ENCODE data around the gene RYR2.

The RYR2 gene

DNA sequence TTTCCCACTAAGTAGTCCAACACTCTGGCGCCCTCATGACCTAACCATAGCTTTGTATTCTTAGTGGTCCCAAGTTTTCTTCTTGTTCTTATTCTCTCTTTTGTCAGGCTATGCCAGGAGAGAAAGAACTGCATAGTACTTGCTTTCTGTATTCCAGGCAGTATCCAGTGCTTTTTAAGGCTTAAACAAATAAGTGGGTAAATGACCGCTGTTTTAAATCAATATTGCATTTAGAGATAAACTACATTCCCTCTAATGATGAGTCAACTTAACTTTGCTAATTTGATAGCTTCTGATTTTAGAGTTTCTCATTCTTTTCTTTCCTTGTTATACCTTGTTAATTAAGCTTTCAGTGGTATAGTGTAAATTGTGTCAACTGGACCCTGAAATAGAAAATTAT, 709.1 kb downstream of the RYR2 start:
- H3K9ac ChIP-seq (ENCODE audit: low read depth, low read length), result no peak overlapping the region
- H3K36me3 ChIP-seq (ENCODE audit: insufficient read depth, low read depth, low read length), result no peaks in the 10 kb centered on the region
- no peak overlapping the region for H3K4me3 ChIP-seq (ENCODE audit: low read length)
- peaks cover 10% of the 10 kb centered on the region for H3K4me1 ChIP-seq (ENCODE audit: insufficient read depth, low read length)
- no peak overlapping the region for H3K27ac ChIP-seq (ENCODE audit: low read length)
- no peaks in the 10 kb centered on the region for H3K27me3 ChIP-seq (ENCODE audit: insufficient read depth, low read length)
- H3K9me3 ChIP-seq (ENCODE audit: insufficient read depth, low read depth, low read length), result no peaks in the 10 kb centered on the region

DNA sequence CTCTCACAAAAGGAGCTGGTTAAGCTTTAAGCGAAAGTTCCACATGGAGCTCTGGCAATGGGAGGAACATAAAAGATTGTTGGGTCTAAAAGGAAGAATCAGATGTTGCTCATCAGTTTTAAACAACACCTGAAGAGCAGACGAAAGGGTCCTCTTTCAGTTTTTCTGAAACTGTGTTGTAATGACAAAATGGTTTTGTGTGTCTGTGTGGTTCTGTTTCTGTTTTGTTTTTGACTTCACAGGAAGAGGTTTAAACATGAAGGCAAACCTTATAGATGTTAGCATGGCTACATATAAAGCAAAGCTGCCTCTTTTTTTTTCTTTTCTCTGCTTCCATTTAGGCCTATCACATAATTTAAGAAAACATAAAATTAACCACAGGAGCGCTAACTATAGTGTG, 712.6 kb downstream of the RYR2 start:
- Histone ChIP-seq H3K27ac (ENCODE audit: low read length) (no peak overlapping the region), H3K27me3 (ENCODE audit: insufficient read depth, low read length) (no peaks in the 10 kb centered on the region), H3K36me3 (ENCODE audit: insufficient read depth, low read depth, low read length) (no peaks in the 10 kb centered on the region), H3K9ac (ENCODE audit: low read depth, low read length) (no peak overlapping the region), H3K4me3 (ENCODE audit: low read length) (no peak overlapping the region), H3K9me3 (ENCODE audit: insufficient read depth, low read depth, low read length) (no peaks in the 10 kb centered on the region), H3K4me1 (ENCODE audit: insufficient read depth, low read length) (peaks cover 10% of the 10 kb centered on the region)

DNA sequence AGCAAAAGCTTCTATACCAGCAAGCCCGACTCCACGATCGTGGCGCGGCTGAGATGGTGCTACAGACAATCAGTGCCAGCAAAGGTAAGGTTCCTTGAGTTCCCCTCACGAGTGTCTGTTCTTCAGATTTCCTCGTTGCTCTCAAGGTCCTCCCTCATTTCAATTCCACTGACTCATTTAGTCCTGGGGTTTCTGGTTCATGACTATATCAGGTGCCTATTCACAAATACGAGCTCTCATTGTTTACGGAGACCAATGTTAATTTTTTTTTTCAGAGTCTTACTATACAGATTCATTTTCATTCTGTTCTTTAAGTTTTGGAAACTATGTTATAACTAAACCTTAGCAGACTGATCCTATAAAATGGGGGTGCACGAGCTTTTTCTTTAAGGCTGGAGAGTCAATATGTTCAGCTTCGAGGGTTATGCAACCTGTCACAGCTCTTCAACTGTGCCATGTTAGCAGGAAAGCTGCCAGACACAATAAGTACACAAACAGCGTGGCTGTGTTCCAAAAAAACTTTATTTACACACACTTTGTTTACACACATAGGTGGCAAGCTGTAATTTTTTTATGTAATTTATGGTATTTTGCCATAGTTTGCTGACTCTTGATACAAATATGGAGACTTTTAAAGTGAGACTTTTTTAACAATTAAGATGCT, 714.5 kb downstream of the RYR2 start:
- H3K27me3 ChIP-seq (ENCODE audit: insufficient read depth, low read length), result no peaks in the 10 kb centered on the region
- no peak overlapping the region for H3K4me3 ChIP-seq (ENCODE audit: low read length)
- H3K9ac ChIP-seq (ENCODE audit: low read depth, low read length), result no peak overlapping the region
- H3K9me3 ChIP-seq (ENCODE audit: insufficient read depth, low read depth, low read length), result no peaks in the 10 kb centered on the region
- no peak overlapping the region for H3K27ac ChIP-seq (ENCODE audit: low read length)
- peaks cover 10% of the 10 kb centered on the region for H3K4me1 ChIP-seq (ENCODE audit: insufficient read depth, low read length)
- H3K36me3 ChIP-seq (ENCODE audit: insufficient read depth, low read depth, low read length), result no peaks in the 10 kb centered on the region

DNA sequence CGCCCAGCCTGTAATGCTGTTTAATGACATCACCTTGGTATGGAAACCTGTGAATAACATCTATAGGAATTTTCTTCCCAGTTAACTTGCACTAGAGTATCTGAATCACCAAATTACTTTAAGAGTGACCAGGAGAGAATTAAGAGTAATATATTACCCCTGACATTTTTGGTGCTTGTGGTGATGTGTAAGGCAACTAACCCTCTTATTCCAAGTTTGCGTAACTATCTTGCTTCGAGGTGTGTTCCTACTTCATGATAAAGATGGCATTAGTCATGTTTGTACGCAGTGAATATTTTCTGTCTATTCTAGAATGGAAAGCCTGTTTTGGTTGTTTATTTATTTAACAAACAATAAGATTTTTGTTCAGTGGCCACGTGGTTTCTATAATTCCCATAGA, 717.4 kb downstream of the RYR2 start:
- H3K27me3 ChIP-seq (ENCODE audit: insufficient read depth, low read length), result no peaks in the 10 kb centered on the region
- H3K4me3 ChIP-seq (ENCODE audit: low read length), result no peak overlapping the region
- no peak overlapping the region for H3K9ac ChIP-seq (ENCODE audit: low read depth, low read length)
- no peaks in the 10 kb centered on the region for H3K36me3 ChIP-seq (ENCODE audit: insufficient read depth, low read depth, low read length)
- H3K4me1 ChIP-seq (ENCODE audit: insufficient read depth, low read length), result no peaks in the 10 kb centered on the region
- H3K27ac ChIP-seq (ENCODE audit: low read length), result no peak overlapping the region
- no peaks in the 10 kb centered on the region for H3K9me3 ChIP-seq (ENCODE audit: insufficient read depth, low read depth, low read length)

DNA sequence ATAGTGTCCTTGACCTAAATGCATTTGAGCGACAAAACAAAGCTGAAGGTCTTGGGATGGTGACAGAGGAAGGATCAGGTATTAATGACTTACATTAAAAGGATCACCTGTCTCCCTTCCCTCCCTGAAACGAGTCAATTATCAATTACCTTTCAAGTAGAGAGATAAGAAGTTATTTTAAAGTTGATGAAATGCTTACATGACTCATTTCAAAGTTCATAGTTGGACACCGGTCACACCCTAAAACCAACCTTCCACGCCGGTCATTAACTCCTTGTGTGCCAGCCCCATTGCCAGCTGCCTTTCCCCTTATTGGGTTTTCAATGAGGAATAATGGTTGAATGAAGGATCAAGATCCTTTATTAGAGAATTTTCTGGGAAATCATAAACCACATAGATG, 719.0 kb downstream of the RYR2 start:
- Histone ChIP-seq H3K9ac (ENCODE audit: low read depth, low read length) (no peak overlapping the region), H3K27me3 (ENCODE audit: insufficient read depth, low read length) (no peaks in the 10 kb centered on the region), H3K36me3 (ENCODE audit: insufficient read depth, low read depth, low read length) (no peaks in the 10 kb centered on the region), H3K4me1 (ENCODE audit: insufficient read depth, low read length) (no peaks in the 10 kb centered on the region), H3K4me3 (ENCODE audit: low read length) (no peak overlapping the region), H3K9me3 (ENCODE audit: insufficient read depth, low read depth, low read length) (no peaks in the 10 kb centered on the region), H3K27ac (ENCODE audit: low read length) (no peak overlapping the region)

DNA sequence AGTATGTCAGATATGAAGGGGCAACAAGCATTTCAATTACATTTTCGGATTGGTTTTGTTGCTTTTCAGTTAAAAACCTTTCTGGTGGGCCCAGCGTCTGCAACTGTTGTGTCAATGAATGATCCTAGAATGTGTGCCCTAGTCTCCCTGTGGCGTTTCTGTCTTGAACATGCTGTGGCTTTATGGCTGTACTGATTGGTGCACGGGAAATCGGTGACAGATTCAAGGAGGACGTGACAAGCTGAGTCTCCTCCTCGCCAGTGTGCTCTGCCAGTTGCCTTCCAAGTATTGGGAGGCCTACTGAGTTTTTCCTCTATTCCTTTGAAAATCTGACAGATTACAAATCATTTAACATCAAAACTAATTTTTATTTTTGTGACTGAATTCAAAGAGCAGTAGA, 721.2 kb downstream of the RYR2 start:
- H3K27me3 ChIP-seq (ENCODE audit: insufficient read depth, low read length), result no peaks in the 10 kb centered on the region
- H3K9me3 ChIP-seq (ENCODE audit: insufficient read depth, low read depth, low read length), result no peaks in the 10 kb centered on the region
- H3K9ac ChIP-seq (ENCODE audit: low read depth, low read length), result no peak overlapping the region
- H3K27ac ChIP-seq (ENCODE audit: low read length), result no peak overlapping the region
- no peaks in the 10 kb centered on the region for H3K4me1 ChIP-seq (ENCODE audit: insufficient read depth, low read length)
- H3K4me3 ChIP-seq (ENCODE audit: low read length), result no peak overlapping the region
- no peaks in the 10 kb centered on the region for H3K36me3 ChIP-seq (ENCODE audit: insufficient read depth, low read depth, low read length)

DNA sequence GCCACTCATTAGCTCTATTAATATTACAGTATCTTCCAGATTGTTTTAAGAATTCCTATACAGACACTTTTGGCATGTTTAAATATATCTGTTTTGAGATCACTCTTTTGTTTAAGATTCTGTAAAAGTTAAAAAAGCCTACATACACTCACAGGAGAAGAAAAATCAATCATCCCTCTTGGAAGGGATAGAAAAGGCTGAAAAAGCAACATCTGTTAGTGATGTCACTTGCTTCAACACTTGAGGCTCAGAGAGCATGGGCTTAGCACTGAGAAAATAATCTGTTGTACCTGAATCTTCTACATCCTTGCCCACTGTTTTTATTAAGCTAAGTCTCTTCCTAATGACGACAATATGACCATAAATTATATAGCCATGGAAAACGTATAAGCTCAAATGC, 721.8 kb downstream of the RYR2 start:
- H3K4me1 ChIP-seq (ENCODE audit: insufficient read depth, low read length), result no peaks in the 10 kb centered on the region
- no peak overlapping the region for H3K27ac ChIP-seq (ENCODE audit: low read length)
- no peaks in the 10 kb centered on the region for H3K36me3 ChIP-seq (ENCODE audit: insufficient read depth, low read depth, low read length)
- H3K4me3 ChIP-seq (ENCODE audit: low read length), result no peak overlapping the region
- H3K9ac ChIP-seq (ENCODE audit: low read depth, low read length), result no peak overlapping the region
- no peaks in the 10 kb centered on the region for H3K27me3 ChIP-seq (ENCODE audit: insufficient read depth, low read length)
- no peaks in the 10 kb centered on the region for H3K9me3 ChIP-seq (ENCODE audit: insufficient read depth, low read depth, low read length)

DNA sequence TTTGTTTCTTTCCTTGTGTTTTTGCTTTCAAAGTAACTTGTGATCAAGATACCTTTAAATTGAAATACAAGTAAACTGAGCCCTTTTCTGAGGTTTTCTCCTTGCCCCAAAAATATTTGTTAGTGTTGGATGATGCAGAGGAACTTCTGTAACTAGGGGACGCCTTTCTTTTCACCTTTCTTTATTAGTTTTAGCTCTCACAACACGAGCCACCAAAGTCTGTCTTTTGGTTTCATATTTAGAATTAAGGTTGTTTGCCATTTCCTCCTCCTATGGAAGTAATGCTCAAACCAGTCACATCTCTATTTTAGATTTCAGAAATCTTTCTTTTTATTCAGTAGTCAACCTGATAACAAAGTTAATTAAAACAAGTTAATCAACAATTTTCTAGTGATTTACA, 727.9 kb downstream of the RYR2 start:
- no peak overlapping the region for H3K4me3 ChIP-seq (ENCODE audit: low read length)
- H3K27ac ChIP-seq (ENCODE audit: low read length), result no peak overlapping the region
- no peak overlapping the region for H3K9ac ChIP-seq (ENCODE audit: low read depth, low read length)

DNA sequence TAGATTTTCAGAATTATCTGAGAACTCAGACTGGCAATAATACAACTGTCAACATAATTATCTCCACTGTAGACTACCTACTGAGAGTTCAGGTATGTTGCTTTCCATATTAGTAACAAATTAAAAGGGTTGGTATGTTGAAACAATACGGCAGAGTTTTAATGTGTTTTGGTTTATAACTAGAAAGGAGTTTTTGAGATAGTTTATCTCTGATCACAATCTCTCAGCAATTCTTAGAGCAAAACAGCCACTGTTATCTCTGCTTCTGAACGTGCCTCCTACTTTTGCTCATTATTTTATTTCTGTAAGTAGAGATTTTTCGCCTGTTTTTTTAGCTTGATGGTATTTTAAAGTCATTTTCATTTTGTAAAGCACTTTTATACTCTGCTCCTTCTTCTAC, 730.0 kb downstream of the RYR2 start:
- Histone ChIP-seq H3K9ac (ENCODE audit: low read depth, low read length) (no peak overlapping the region), H3K27me3 (ENCODE audit: insufficient read depth, low read length) (no peaks in the 10 kb centered on the region), H3K4me1 (ENCODE audit: insufficient read depth, low read length) (no peaks in the 10 kb centered on the region), H3K9me3 (ENCODE audit: insufficient read depth, low read depth, low read length) (no peaks in the 10 kb centered on the region), H3K4me3 (ENCODE audit: low read length) (no peak overlapping the region), H3K36me3 (ENCODE audit: insufficient read depth, low read depth, low read length) (no peaks in the 10 kb centered on the region), H3K27ac (ENCODE audit: low read length) (no peak overlapping the region)

More for the DNA sequence above, 727.9 kb downstream of the RYR2 start:
- Histone ChIP-seq H3K4me1 (ENCODE audit: insufficient read depth, low read length) (no peaks in the 10 kb centered on the region), H3K9me3 (ENCODE audit: insufficient read depth, low read depth, low read length) (no peaks in the 10 kb centered on the region), H3K36me3 (ENCODE audit: insufficient read depth, low read depth, low read length) (no peaks in the 10 kb centered on the region), H3K27me3 (ENCODE audit: insufficient read depth, low read length) (no peaks in the 10 kb centered on the region)

DNA sequence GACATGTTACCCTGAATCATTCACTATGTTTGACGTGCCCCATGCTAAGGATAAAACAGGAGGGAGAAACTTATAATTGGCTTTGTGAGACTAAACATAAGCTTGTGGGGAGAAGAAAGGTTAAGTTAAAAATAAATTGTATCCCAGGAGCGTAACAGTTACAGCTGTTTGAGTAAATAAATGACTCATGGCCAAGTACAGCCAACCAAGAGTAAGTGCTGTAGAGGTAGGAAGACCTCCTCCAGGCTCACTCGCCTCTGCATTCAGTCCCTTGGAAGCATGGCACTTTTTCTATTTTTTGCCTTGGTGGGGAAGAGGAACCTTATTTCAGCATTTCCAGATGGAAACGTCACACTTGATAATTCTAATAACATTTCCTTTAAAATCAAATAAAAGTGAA, 732.3 kb downstream of the RYR2 start:
- no peaks in the 10 kb centered on the region for H3K4me1 ChIP-seq (ENCODE audit: insufficient read depth, low read length)
- H3K27ac ChIP-seq (ENCODE audit: low read length), result no peak overlapping the region
- no peaks in the 10 kb centered on the region for H3K36me3 ChIP-seq (ENCODE audit: insufficient read depth, low read depth, low read length)
- no peaks in the 10 kb centered on the region for H3K27me3 ChIP-seq (ENCODE audit: insufficient read depth, low read length)
- no peak overlapping the region for H3K9ac ChIP-seq (ENCODE audit: low read depth, low read length)
- H3K4me3 ChIP-seq (ENCODE audit: low read length), result no peak overlapping the region
- no peaks in the 10 kb centered on the region for H3K9me3 ChIP-seq (ENCODE audit: insufficient read depth, low read depth, low read length)

DNA sequence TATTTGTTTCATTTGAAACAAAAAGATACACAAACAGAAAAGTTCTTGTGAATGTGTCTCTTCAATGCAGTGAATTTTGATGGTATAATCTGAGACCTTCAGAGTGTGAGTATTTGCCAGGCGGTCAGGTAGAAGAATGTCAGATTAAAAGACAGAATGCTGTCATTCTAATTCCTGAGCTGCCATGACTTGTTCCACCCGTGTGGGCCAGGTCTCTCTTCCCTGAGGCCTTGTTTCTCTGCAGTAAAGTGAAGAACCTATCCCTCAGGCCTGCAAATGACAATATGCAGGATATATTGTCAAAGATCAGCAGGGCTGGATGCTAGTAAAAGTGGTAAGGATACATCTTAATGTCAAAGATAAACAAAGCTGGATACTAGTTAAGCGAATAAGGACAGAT, 737.4 kb downstream of the RYR2 start:
- Histone ChIP-seq H3K27me3 (ENCODE audit: insufficient read depth, low read length) (no peaks in the 10 kb centered on the region), H3K4me3 (ENCODE audit: low read length) (no peak overlapping the region), H3K36me3 (ENCODE audit: insufficient read depth, low read depth, low read length) (no peaks in the 10 kb centered on the region), H3K9me3 (ENCODE audit: insufficient read depth, low read depth, low read length) (no peaks in the 10 kb centered on the region), H3K4me1 (ENCODE audit: insufficient read depth, low read length) (no peaks in the 10 kb centered on the region), H3K9ac (ENCODE audit: low read depth, low read length) (no peak overlapping the region), H3K27ac (ENCODE audit: low read length) (no peak overlapping the region)

DNA sequence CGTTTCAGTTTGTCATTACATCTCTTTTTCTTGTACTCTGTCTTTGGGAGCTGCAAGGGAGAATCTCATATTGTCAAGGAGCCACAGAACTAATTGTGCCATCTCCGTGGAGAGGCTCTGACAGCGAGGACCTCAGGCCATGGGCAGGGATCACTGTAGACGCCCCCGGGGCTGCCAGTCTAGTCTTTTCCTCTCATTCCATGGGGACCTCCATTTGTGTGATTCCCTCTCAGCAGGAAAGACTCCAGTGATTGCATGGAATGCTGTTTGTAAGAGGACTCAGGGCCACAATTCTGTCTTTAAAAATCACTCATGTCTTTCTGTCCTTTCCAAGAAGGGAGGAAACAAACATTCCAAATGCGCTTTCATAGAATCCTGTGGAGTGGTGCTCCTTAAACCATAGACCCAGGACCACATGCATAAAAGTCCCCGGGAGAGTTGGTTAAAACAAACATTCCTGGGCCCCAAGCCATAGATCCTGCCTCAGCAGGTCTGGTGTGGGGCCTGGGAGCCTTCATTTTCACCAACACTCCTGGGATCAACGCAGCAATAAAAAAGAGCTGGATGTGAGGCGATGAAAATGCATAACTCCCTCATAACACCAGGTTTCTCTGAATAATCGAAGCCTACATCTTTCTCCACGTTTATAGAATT, 744.2 kb downstream of the RYR2 start:
- no peak overlapping the region for H3K27ac ChIP-seq (ENCODE audit: low read length)

More for the DNA sequence above, 744.2 kb downstream of the RYR2 start:
- Histone ChIP-seq H3K27me3 (ENCODE audit: insufficient read depth, low read length) (no peaks in the 10 kb centered on the region), H3K36me3 (ENCODE audit: insufficient read depth, low read depth, low read length) (no peaks in the 10 kb centered on the region), H3K9me3 (ENCODE audit: insufficient read depth, low read depth, low read length) (no peaks in the 10 kb centered on the region), H3K9ac (ENCODE audit: low read depth, low read length) (no peak overlapping the region), H3K4me3 (ENCODE audit: low read length) (no peak overlapping the region), H3K4me1 (ENCODE audit: insufficient read depth, low read length) (no peaks in the 10 kb centered on the region)
